Measurements from ENCODE around the gene CRACDL.

CRACDL gene

GRCh38 chr2:98827625-98828368, 108.2 kb downstream of the CRACDL start:
- no peak for TF ChIP-seq CTCF (IDR thresholded peaks at IDR 0.05; ENCODE audit: insufficient read depth, low read depth, low read length, missing control alignments)
- no peak overlapping the region for H3K4me3 ChIP-seq (ENCODE audit: low read length)
- no peak for DNase-seq (ENCODE audit: low read depth)

- DNase-seq (ENCODE audit: low read depth): no peak
- H3K4me3 ChIP-seq (ENCODE audit: low read length): no peak overlapping the region
- no peak for TF ChIP-seq CTCF (IDR thresholded peaks at IDR 0.05; ENCODE audit: insufficient read depth, low read depth, low read length, missing control alignments)
These were observed 109.2 kb downstream of the CRACDL start for GRCh38 chr2:98826856-98827255.

GRCh38 chr2:98825858-98826257, 110.2 kb downstream of the CRACDL start:
- no peak for TF ChIP-seq CTCF (IDR thresholded peaks at IDR 0.05; ENCODE audit: insufficient read depth, low read depth, low read length, missing control alignments)
- no peak for DNase-seq (ENCODE audit: low read depth)
- H3K4me3 ChIP-seq (ENCODE audit: low read length): no peak overlapping the region

- TF ChIP-seq CTCF (IDR thresholded peaks at IDR 0.05; ENCODE audit: insufficient read depth, low read depth, low read length, missing control alignments): no peak
- no peak for DNase-seq (ENCODE audit: low read depth)
- no peak overlapping the region for H3K4me3 ChIP-seq (ENCODE audit: low read length)
These were observed 110.6 kb downstream of the CRACDL start for GRCh38 chr2:98825404-98825803.

GRCh38 chr2:98825020-98825350, 111.0 kb downstream of the CRACDL start:
- no peak overlapping the region for H3K4me3 ChIP-seq (ENCODE audit: low read length)
- DNase-seq (ENCODE audit: low read depth): no peak
- TF ChIP-seq CTCF (IDR thresholded peaks at IDR 0.05; ENCODE audit: insufficient read depth, low read depth, low read length, missing control alignments): no peak

- no peak for DNase-seq (ENCODE audit: low read depth)
- no peak for TF ChIP-seq CTCF (IDR thresholded peaks at IDR 0.05; ENCODE audit: insufficient read depth, low read depth, low read length, missing control alignments)
- H3K4me3 ChIP-seq (ENCODE audit: low read length): no peak overlapping the region
These were observed 111.6 kb downstream of the CRACDL start for GRCh38 chr2:98824256-98825019.
